NCI-H526 (cell line): ENCODE data around the gene SERPINB10.

Experiments
- DNase-seq, 2 experiments: peaks; one replicate each; lab custom pipeline; 2025; lab: John Stamatoyannopoulos, UW

SERPINB10 gene, protein sequence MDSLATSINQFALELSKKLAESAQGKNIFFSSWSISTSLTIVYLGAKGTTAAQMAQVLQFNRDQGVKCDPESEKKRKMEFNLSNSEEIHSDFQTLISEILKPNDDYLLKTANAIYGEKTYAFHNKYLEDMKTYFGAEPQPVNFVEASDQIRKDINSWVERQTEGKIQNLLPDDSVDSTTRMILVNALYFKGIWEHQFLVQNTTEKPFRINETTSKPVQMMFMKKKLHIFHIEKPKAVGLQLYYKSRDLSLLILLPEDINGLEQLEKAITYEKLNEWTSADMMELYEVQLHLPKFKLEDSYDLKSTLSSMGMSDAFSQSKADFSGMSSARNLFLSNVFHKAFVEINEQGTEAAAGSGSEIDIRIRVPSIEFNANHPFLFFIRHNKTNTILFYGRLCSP

DNA sequence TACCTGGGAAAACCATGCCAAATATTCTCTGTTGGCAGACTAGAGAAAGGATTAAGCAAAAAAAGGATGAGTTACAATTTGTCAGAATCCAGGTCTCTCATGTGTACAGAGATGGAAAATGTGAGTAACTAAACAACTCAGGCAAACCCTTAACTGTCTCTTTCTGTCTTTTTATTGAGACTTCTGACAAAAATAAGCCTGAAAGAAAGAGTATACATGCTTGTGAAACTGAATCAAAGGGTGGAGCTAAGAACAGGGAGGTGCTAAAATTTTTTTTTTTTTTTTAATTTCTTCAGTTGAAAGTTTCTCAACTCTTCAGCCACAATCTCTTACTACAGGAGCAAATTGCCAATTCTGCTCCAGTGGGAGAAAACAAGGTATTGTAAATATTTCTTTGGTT, at the start of gene SERPINB10:
TSS of gene SERPINB10 (plus strand) at position 295 of the 400 bp plus-strand sequence. CDS start 7,553 bp downstream, outside the sequence.
- DNase-seq = no peak

DNA sequence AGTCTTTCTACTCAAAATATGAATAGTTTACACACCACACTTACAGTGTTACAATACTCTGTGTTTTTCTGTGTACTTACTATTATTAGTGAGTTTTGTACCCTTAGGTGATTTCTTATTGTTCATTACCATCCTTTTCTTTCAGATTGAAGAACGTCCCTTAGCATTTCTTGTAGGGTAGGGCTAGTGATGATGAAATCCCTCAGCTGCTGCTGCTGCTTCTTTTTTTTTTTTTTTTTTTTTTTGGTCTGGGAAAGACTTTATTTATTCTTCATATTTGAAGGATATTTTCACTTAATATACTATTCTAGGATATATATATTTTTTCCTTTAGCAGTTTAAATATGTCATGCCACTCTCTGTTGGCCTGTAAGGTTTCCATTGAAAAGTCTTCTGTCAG, 49.3 kb upstream of the SERPINB10 start:
- DNase-seq = no peak

DNA sequence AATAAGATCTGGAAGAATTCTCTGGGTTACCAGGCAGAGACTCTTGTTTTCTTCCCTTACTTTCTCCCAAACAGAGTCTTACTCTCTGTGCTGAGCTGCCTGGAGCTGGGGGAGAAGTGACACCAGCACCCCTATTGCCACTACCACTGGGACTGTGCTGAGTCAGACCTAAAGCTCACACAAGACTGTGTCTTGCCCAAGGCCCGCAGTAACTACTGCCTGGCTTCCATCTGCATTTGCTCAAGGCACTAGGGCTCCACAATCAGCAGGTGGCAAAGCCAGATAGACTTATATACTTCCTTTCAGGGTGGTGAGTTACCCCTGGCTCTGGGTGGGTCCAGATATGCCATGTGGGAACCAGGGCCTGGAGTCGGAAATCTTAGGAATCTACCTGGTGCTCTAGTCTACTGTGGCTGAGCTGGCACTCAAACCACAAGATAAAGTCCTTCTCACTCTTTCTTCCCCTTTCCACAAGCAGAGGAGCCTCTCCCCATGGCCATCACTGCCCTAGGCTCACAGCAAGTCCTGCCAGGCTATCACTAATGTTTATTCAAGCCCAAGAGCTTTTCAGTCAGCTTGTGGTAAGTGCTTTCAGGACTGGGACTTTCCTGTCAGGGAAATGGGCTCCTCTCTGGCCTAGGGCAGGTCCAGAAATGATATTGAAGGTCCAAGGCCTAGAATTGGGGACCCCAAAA, 47.8 kb upstream of the SERPINB10 start:
- DNase-seq = no peak

DNA sequence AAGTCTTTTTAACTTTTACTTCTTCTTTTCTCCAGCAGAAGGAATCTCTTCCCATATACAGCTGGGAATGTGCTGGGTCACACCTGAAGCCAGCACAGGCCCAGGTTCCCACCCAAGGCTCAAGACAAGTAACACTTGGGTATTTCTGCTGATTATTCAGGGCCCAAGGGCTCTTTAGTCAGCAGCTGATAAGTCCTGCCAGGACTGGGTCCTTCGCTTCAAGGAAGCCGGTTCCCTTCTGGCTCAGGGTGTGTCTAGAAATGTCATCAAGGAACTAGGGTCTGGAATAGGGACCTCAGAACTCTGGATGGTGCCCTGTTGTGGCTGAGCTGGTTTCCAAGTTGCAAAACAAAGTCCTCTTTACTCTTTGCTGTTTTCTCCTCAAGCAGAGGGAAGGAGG, 47.2 kb upstream of the SERPINB10 start:
- DNase-seq = no peak

GRCh38 chr18:63867368-63868125, 40.2 kb upstream of the SERPINB10 start:
- DNase-seq = no peak

GRCh38 chr18:63868546-63868945, 39.2 kb upstream of the SERPINB10 start:
- DNase-seq = no peak

- no peak for DNase-seq
Observed at GRCh38 chr18:63869374-63869773, 38.4 kb upstream of the SERPINB10 start.

DNA sequence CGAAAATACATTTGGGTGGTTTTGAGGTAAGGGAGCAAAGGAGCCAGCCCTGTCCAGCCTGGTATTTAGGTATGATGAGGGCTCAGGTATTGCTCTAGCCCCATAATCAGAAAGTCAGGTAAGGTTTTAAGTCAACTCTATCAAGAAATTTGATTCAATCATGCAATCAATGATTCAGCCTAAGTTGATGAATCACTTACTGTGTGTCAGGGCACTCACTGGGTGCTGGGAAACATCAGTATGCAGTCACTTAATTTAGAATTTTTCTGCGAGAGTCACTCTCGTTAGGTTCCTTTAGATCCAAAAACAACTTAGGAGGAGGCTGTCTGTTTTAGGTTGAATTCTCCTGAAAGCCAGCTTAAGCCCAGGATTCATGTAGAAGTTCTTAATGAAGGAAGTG, 37.9 kb upstream of the SERPINB10 start:
- DNase-seq = no peak

- DNase-seq = no peak
Observed at GRCh38 chr18:63871836-63872235, 35.9 kb upstream of the SERPINB10 start.

- no peak for DNase-seq
Observed at GRCh38 chr18:63872586-63872985, 35.2 kb upstream of the SERPINB10 start.

- no peak for DNase-seq
Observed at GRCh38 chr18:63878343-63878742, 29.4 kb upstream of the SERPINB10 start.

GRCh38 chr18:63878925-63879324, 28.8 kb upstream of the SERPINB10 start:
- DNase-seq = no peak

DNA sequence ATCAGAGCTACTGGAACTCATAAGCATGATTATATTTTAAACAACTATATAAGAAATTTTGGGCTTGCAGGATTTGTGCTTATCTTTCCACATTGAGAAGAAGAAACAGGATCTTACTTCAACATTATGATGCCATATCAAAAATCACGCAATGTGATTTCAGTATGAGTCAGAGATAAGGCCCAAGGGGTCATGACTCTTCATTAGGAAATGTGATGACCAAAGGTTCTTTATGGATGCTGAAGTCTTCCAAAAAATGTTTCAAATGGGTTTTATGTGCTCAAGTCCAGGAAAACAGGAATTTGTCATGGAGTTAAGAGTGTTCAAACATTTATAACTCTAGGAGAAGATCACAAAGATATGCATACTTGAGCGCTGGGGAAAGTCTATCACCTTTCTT, 28.0 kb upstream of the SERPINB10 start:
- no peak for DNase-seq

DNA sequence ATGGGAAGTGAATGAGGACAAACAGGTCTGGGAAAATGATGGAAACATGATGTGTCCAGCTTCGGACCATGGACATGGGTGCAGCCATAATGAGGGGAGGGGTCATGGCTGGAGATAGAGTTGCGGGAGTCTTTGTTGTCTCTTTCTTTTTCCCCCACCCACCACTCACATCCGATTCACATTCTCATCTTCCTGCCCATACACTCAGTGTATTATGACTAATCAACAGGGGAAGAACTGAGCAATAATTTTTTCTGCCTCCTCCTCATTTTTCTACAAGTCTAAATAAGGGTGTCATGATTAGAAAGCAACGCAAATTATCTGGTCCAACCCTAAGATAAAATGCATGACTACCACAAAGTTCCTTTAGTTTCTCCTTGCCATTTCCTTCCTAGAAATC, 25.9 kb upstream of the SERPINB10 start:
- DNase-seq = no peak

DNA sequence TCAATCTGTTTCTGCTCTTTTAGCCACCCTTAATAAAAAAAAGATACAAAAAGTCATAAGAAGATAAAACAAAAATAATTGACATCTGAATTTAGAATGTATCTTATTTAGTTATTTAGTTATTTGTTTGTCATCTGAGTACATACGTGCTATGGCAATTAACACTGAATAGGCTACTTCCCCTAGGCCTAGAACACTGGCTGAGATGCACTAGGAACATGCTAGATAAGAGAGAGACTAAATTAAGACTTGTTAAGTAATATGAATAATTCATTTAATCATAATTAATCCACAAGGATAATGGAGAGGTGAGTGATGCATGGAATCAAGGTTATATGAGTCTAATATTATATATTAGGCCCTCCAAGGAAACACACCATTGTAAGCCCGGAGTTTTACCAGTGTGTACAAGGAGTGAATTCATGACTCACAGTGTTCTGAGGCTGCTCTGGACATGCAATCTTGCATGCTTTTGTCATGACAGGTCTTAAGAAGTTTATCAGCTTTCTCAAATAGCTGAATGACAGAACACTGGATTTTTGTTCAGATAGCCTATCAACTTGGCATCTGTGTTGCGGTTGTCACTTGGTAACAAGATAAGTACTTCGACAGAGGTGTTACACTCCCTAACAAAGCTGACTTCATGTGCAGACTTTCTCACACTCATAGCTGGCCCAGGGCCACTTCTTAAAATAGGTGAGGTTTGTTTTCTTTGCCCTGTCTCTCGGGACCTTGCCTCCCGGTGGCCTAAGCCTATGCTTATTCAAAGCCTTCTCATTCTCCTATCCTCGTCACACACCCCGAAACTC, 25.2 kb upstream of the SERPINB10 start:
- DNase-seq = no peak

- DNase-seq = no peak
Observed at GRCh38 chr18:63883617-63884016, 24.1 kb upstream of the SERPINB10 start.

DNA sequence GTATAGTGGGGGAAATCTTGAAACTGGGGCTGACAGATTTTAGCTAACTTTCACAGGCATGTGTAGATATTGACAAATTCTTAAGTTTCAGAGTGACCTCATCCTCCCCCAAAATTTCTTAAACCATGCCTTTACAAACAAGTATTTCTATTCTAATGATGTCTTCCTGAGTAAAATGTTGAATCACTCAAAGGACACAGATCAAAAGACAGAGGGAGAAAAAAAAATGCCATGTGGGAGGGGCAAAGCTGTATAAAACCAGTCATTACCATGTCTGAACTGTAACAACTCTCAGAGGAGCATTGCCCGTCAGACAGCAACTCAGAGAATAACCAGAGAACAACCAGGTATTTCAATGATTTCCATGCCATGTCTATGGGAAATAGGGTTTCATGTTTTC, 20.3 kb upstream of the SERPINB10 start, which contains the start of gene SERPINB2:
TSS of gene SERPINB2 (plus strand) at position 282 of the 400 bp plus-strand sequence. CDS start 3,740 bp downstream, outside the sequence.
- DNase-seq = no peak

- no peak for DNase-seq
Observed at GRCh38 chr18:63888470-63889190, 19.1 kb upstream of the SERPINB10 start.

GRCh38 chr18:63889626-63890025, 18.1 kb upstream of the SERPINB10 start:
- DNase-seq = no peak

- no peak for DNase-seq
Observed at GRCh38 chr18:63890237-63890949, 17.4 kb upstream of the SERPINB10 start.
